Measurements from ENCODE around the gene SORT1.

SORT1 gene

GRCh38 chr1:109283748-109284600, 113.7 kb downstream of the SORT1 start:
- in situ Hi-C loops (cut with MboI; ENCODE audit: low pct_unique_long_range_greater_than_20kb, low sequenced_read_pairs, unreplicated experiment), result no loop called here
- no peak for TF ChIP-seq CTCF (IDR thresholded peaks at IDR 0.05; ENCODE audit: extremely low read depth, insufficient read depth, missing control alignments)
- DNase-seq (ENCODE audit: low spot score), result no peak

DNA sequence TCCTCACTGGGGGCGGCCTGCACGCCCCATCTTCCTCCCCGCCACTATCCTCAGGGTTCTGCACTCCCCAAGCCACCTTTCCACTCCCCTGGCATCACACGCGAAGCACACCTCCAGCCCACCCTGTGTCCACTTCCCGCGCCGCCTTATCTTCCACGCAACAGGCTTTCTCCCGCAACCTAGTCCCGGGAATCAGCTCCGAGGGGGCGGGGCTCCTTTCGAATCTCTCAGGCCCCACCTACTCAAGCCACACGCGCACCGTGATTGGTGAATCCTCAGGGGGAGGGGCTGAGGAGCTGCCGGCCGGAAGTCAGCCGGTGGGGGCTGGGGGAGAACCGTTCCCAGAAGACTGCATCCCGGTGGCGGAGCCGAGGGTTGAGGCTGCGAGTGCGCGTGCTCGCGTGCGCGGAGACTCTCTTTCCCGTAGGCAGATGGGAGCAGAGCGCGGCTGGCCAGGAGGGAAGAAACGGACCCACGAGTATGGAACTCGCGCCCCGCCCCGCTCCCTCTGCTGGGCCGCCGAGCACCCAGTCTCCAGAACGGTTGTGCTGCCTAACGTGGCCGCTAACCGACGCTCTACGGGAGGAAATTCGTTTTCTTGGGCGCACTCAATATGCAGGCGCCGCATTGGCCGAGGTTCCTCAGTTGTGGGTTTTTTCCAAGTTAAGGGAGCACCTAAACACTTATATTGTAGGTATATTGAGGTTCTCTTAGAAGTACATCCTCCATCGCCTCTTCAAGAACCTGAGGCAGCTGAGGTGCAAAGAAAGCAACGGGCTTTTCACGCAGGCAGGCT, 114.6 kb downstream of the SORT1 start, which contains the start of gene PSRC1:
PSRC1 (minus strand) TSS at position 194 of the 796 bp plus-strand sequence.
- TF ChIP-seq CTCF (IDR thresholded peaks at IDR 0.05; ENCODE audit: extremely low read depth, insufficient read depth, missing control alignments), result no peak
- DNase-seq (ENCODE audit: low spot score), result peak; percentile 96
- in situ Hi-C loops (cut with MboI; ENCODE audit: low pct_unique_long_range_greater_than_20kb, low sequenced_read_pairs, unreplicated experiment), result no loop called here

GRCh38 chr1:109282497-109282951, 115.2 kb downstream of the SORT1 start:
- no peak for TF ChIP-seq CTCF (IDR thresholded peaks at IDR 0.05; ENCODE audit: extremely low read depth, insufficient read depth, missing control alignments)
- DNase-seq (ENCODE audit: low spot score), result no peak
- in situ Hi-C loops (cut with MboI; ENCODE audit: low pct_unique_long_range_greater_than_20kb, low sequenced_read_pairs, unreplicated experiment), result no loop called here

DNA sequence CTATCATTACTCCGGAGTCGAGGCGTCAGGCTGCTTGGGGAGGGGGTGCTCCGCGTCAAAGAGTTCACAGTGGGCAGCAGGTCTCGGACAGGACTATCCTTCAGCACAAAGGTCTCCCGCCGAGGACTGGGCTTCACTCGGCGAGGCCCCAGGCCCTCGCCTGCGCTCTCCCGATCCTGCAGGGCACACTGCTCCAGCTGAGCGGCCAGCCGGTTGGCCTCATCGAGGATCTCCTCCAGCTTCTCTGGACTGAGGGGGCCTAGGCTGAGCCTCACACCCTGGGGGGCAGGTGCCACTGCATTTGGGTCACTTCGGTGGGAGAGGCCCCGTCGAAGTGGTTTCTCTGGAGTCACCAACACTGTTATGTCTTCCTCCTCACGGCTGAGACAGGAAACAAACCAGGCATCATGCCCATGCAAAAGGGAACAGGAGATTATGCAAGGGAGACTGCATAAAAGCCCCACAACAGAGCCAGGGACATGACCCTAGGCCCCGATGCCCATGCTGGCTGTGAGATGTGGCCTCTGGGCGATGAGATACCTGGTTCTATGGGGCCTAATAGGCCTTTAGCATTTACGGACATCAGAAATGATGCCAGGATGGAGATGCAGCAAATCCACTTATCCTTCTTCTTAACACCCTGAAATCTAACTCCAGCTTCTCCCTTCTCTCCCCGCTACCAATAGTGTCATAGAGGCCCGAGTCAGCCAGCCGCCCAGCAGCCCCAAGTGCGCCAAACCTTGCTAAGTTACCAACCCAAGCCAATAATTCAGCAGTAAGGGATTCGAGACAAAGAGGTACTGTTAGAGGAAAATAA, 115.8 kb downstream of the SORT1 start:
- DNase-seq (ENCODE audit: low spot score), result no peak
- in situ Hi-C loops (cut with MboI; ENCODE audit: low pct_unique_long_range_greater_than_20kb, low sequenced_read_pairs, unreplicated experiment), result no loop called here
- TF ChIP-seq CTCF (IDR thresholded peaks at IDR 0.05; ENCODE audit: extremely low read depth, insufficient read depth, missing control alignments), result no peak

DNA sequence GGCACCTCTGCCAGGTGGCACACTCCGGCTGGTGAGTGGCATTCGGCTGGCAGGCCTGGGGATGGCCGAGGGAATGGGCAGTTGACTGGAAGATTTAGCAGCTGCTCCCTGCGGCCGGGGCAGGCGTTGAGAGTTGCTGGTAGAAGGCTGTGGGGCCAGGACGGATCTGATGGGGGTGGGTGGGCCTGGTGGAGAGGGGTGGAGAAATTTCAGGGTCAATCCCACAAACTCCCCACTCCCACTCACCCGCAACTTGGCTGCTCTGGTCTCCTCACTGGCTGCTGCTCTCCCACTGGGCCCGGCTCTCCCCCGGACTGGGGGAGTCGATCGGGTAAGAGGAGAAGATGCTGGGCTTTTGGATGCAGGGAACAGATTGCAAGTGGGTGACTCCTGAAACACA, 116.9 kb downstream of the SORT1 start:
- in situ Hi-C loops (cut with MboI; ENCODE audit: low pct_unique_long_range_greater_than_20kb, low sequenced_read_pairs, unreplicated experiment), result no loop called here
- DNase-seq (ENCODE audit: low spot score), result no peak
- TF ChIP-seq CTCF (IDR thresholded peaks at IDR 0.05; ENCODE audit: extremely low read depth, insufficient read depth, missing control alignments), result no peak
